Stimulated activated CD4-positive, alpha-beta T cell treated with anti-CD3 and anti-CD28 coated beads, TNF-alpha, amount 100 ng/mL, for 24 hours (primary cell): ENCODE results near the gene TMEM190.
"Not testable (repeated sequence)": the region's sequence is repeated elsewhere in the genome, so short reads cannot be mapped to it uniquely, and the experiment has no call there.

Experiments
- DNase-seq, 3 experiments: peaks; one replicate each; pipeline ENCODE4 v3.0.0-alpha.2; 2020; ENCODE audit warnings: low read depth in 3 of 3

Gene TMEM190

DNA sequence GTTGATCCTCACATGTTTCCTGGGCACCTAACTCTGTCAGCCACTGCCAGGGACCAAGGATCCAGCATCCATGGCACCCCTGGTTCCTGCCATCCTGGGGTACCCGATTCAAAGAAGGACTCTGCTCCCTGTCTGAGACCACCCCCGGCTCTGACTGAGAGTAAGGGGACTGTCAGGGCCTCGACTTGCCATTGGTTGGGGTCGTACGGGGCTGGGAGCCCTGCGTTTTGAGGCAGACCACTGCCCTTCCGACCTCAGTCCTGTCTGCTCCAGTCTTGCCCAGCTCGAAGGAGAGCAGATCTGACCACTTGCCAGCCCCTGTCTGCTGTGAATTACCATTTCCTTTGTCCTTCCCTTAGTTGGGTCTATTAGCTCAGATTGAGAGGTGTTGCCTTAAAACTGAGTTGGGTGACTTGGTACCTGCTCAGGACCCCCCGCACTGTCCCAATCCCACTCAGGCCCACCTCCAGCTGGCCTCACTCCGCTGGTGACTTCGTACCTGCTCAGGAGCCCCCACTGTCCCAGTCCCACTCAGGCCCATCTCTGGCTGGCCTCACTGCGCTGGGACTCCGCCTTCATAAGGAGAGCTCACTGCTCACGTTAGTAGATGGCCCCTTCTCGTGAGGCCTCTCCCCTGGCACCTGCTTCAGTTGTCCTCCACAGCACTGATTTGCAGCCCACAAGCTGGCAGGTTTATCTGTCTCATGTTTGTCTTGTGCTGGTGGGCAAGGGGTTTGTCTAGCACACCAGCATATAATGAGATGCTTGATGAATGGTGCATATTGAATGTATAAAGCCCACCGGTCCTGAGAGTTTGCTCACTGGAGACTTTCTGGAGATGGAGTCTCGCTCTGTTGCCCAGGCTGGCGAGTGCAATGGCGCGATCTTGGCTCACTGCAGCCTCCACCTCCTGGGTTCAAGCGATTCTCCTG lies 13.0 kb downstream of the TMEM190 start:
- DNase-seq: no peak

DNA sequence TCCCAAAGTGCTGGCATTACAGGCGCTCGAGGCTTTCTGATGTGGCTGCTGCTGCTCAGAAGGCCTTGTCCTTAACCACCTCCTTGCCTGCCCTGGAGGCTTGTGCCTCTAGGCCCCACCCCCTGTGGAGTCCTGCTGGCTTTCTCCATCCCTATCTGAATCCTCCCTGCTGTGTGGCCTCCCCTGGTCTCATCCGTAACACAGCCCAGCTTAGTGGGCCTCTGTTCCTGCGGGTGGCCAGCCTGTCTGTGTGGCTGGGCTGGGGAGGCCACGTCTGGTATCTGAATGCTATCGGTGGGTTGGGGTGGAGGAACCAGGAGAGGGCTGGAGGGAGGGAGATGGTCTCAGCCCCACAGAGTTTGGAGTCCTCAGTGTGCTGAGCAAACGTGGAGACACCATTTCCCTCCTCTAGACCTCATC lies 13.8 kb downstream of the TMEM190 start:
- no peak for DNase-seq

DNA sequence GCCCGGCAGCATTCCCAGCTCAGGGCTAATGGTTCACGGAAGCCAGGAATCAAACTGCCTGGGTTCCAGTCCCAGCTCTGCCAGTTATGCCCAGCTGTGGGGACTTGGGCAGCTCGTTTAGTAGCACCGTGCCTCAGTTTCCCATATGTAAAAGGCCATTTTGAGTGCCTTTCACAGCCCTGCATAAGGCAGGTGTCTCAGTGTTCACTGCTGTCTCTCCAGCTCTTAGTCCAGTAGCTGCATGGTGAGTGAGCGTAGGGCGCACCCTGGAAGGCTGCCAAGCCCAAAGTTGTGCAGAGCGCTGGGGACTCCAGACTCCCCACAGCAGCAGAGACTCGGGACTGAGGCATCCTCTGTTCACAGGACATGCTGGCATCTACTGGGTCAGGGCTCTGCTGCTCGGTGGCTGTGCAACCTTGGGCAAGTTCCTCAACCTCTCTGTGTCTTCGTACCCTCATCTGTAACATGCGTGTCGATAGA lies 14.6 kb downstream of the TMEM190 start:
- DNase-seq: no peak

DNA sequence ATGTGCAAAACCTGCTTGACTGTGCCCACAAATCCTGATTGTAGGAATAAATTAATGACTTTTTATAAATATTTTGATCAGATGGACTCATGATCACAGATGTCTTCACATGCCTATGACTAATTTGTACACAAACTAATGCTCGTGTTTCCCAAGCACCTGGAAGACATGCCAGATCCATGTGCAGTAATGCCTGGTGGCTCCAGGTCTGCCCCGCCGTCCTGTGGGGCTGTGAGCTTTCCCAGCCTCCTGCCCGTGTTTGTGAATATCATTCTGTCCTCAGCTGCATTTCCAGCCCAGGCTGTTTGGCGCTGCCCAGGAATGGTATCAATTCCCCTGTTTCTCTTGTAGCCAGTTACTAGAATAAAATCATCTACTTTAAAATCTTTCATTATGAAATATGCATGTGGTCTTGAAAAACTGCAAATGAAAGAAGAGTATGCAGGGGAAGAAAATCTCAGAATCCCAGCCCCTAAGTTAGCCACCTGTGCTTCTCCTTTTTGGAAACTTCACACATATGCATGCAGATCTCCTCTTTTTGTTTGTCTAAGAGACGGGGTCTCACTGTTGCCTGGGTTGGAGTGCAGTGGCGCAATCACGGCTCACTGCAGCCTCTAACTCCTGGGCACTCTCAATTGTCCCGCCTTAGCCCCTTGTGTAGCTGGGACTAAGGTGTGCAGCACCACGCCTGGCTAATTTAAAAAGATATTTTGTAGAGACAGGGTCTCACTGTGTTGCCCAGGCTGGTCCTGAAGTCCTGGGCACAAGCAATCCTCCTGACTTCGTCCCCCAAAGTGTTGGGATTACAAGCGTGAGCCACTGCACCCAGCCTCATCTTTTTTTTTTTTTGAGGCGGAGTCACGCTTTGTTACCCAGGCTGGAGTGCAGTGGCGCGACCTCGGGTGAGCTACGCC lies 15.3 kb downstream of the TMEM190 start:
- DNase-seq: no peak

DNA sequence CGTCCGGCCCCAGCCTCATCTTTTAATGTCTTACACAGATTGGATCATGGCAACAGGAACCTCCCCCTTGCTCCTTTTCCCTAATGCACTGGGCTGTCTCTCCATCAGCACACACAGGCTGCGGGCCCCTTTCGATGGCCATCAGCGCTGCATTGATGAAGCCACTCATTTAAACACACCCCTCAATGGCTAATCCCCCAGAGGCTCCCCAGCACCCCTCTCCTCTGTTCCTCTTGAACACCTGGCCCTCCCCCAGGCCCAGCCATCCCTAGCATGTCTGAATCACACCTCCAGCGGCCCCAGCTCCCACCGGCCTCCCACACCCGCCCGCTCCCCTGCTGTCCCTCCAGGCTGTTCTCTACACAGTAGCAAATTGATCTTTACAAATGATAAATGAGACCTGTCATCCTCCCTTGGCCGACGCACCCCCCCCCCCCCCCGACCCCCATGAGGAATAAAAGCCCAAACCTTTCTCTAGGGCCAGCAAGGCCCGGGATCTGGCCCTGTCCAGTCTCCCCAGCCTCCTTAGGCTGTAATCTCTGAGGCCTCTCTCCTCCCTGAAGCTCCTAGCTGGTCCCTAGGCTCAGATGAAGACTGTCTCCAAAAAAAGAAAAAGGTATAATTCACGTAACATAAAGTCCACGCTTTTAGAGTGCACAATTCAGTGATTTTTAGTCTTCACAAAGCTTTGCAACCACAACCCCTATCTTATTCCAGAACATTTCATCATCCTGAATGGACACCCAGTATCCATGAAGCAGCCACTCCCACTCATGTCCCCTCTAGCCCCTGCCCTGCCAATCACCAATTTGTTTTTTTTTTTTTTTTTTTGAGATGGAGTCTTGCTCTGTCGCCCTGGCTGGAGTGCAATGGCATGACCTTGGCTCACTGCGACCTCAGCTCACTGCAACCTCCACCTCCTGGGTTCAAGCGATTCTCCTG lies 16.5 kb downstream of the TMEM190 start:
- no peak for DNase-seq

DNA sequence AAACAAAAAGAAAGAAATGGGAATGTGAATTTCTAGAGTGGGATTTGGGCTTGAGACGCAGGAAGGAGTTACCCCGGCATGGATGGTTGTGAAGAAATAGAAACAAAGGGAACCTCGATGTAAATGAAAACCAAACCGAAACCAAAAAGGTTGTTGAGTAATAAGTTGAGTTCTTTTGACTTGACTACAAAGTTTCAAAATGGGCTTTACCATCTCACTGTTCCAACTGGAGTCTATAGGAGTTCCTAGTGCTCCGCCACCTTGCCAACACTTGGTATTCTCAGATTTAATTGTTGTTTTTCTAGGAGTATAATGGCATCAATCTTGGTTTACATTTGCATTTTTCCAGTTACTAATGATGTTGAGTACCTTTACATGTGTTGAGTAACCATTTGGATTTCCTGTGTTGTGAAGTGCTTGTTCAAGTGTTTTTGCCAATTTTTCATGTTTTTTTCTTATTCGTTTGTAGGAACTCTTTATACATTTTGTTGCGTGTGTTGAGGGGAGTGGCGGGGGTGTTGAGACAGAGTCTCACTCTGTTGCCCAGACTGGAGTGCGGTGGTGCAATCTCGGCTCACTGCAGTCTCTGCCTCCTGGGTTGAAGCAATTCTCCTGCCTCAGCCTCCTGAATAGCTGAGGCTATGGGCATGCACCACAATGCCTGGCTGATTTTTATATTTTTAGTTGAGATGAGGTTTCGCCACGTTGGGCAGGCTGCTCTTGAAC lies 21.7 kb downstream of the TMEM190 start:
- DNase-seq: no peak

DNA sequence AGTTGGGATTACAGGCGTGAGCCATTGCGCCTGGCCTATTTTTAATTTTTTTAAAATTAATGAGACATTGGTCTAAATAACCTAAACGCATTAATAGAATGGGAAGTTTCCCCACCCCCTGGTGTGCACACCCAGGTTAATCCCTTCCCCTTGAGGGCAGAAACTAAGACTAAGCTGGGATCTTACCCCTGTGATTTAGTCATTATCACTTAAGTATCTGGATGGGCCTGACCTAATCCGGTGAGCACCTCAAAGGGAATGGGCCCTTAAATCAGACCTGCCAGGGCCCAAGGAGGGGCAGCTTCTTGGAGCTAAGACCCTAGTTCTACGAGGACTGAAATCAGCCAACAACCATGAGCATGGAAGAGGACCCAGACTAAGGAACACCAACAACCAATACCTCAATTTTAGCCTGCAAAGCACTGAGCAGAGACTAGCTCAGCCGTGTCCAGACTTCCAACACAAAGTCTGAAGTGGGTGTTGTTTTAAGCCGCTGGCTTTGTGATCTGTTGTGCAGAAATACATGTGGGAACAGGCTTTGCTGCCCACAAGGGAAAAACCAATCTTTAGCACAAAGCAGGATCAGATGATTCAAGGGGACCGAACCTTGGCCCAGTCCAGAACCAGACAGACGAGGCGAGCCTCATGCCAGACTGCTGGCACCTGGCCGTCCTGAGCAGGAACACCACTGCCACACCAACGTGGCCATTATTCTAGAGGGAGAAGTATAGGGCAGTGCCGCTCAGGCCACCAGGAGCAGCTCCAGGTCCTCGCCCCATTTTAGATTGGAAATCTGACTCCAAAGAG lies 23.9 kb downstream of the TMEM190 start:
- no peak for DNase-seq

DNA sequence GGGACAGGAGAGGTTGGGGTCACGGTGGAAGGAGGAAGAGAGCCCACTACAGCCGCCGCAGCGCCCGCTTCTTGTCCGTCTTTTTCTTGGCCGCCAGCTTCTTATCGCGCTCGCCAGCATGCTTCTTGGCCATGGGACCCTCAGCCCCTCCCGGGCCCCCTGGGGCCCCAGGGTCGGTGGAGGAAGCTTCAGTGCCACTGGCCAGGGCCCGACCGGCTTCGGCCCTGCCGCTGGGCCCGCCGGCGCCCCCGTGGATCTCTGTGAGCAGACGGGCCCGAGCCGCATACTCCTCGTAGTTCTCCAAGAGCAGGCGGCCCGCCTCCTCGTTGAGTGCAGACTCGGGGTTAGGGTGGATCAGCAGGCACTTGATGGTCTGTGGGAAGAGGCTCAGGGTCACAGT lies 24.8 kb downstream of the TMEM190 start:
- DNase-seq: not testable (repeated sequence)

DNA sequence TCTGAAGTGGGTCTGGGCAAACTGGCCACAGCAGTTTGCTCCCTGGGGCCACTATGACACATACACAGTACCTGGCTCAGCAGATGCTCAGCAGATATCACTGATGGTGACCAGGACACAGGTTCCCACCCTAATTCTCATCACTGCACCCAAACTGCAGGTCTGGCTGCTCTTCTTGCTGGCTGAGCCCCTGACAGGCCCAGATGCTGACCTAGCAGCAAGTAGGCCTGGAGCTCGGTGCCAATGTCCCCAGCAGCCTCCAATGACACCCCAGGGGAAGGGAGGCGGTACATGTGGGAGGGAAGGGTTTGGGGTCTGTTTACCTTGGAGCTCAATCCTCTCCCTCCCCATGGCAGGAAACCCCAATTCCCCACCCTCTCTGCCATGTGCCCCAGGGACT lies 25.9 kb downstream of the TMEM190 start:
- no peak for DNase-seq

DNA sequence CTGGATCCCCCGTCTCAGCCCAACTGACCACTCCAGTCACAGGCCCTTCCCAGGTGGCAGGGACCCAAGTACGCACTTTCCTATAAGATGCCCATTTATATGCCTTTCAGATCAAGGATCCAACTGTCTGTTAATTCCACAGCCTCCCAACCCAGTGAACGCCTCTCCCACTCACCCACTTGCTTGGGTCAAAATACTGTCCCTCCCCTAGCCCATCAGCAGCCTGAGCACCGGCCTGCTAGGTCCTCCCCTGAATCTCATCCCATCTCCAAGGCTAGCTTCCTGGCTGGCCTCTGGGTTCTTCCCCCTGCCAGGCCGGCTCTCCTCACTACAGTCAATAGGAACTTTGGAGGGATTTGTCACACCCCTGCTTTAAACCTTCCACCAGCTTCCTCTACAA lies 29.0 kb downstream of the TMEM190 start:
- DNase-seq: no peak

DNA sequence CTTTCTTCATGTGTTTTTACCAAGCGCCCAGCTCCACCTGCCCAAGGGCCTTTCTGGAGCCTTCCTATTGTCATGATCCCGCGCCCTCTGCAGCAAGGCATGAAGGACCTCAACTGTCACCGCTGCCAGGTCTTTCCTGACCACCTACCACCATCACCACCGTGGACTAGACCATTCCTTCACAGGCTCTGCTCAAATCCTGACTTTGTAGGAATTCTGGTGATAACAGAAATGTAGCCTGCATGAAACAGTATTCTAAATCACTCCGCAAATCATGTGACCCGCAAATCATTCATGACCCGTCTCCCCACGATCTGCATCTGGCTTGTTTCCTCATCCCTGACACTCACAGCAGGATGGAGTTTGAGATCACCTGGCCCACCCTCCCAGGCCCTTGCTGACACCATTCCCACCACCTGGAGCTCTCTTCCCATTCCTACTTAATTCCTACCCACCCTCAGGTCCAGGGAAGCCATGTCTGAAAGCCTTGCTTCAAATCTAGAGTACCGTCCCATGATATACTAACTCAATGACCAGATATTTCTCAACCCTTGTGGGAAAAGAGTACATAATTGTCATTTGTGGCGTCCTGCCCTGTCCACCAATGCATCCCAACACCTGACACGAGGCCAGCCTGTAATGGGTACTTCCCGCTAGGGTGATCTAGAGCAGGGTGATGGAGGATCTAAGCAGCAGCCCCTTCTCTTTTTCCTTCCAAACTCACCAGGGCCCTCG lies 29.6 kb downstream of the TMEM190 start:
- DNase-seq: no peak

DNA sequence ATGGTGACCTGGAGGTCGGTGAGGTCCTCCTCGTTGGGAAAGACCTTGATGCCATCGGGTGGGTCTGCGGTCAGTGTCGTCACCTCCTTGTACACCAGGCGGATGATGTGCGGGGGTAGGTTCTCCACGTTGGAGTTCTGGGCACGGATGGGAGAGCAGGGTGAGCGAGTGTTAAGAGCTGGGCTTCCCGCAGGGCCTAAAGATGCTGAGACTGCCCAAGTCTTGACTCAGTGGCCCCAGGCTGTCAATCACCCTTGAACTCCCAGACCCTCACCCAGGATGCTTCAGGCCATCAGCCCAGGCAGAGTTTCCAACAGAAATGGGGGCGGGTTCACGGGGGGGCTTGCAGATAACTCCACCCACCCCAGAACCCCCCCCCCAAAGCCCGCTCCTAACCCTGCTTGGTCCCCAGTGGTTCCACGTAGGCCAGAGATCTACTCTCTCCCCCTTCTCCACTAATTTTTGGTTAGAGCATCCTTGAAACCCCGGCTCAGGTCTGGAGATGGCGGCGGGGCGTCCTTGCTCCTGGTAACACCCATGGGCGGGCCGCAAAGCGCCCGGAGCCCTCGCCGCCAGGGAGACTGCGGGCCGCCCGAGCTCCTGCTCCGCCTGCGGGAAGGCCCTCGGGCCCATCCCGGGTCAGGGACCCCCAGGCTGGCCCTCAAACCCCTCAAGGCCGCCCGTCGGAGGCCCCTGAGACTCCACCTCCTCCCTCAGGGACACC lies 30.4 kb downstream of the TMEM190 start:
- no peak for DNase-seq

DNA sequence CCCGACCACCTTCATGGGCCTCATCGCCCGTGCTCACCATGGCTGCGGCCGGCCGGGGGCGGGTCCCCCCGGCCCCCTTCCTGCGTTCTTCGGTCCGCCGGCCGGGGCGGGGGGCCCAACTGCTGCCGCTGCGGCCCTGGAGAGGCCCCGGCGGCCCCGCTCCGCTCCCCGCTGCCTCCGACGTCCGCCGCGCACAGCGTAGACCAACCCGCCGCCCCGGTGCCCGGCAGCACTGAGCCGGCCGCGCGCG lies 30.8 kb downstream of the TMEM190 start, which contains the start of gene UBE2S:
Gene UBE2S (minus strand): TSS at position 239 of the 250 bp plus-strand sequence. CDS start 199 bp downstream, at position 40.
- DNase-seq: not testable (repeated sequence)

DNA sequence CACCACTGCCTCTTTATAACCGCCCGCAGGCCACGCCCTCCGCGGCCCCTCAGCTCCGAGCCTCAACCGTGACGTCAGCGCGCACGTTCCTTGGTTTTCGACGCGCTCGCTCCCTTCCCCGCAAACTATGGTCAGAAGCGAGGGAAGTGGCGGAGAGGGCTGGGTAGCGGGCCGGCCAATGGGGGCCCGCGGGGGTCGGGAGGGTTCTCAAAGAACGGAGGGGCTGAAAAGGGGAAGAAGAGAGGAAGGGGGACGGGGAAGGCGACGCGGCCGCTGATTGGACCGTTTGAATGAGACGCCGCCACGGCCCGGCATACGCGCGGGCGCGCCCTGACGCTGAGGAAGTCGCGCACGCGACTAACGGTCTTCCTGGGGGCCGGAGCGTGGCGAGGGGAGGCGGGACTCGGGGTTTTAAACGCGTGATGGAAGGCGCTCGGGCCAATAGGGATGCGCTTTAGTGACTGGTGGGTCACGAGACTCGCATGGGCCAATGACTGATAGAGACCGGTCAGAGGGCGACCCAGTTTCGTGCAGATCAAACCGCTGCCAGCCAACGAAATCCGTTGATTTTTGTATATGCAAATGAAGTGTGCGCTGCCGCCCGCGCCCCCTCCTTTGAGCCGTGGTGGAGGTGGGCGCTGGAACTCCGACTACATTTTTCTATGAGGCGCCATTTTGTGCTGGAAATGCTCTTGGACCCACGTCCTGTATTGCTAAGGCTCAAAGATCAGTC lies 31.3 kb downstream of the TMEM190 start:
- peak; percentile 90 to 96 (median 91) for DNase-seq

DNA sequence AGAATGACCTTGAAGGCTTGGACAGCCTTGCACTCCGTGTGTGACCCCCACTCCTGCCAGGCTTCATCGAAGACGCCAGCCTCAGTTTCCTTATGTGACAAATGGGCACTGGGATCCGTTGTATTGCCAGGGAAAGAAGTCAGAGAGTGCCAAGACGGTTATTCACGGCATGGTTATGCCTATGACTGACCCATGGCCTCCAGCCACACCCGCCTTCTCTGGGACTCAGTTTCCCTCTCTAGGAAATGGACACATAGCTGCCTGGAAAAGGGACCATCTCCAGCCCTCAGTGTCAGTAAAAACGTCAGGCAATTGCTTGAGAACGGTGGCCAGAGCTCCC lies 31.9 kb downstream of the TMEM190 start:
- DNase-seq: no peak

DNA sequence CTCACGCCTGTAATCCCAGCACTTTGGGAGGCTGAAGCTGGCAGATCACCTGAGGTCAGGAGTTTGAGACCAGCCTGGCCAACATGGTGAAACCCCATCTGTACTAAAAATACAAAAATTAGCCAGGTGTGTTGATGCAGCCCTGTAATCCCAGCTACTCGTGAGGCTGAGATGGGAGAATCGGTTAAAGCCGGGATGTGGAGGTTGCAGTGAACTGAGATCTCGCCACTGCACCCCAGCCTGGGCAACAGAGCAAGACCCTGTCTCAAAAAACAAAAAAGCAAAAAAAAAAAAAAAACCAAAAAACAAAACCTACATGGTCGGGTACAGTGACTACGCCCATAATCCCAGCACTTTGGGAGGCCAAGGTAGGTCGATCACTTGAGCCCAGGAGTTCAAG lies 32.6 kb downstream of the TMEM190 start:
- not testable (repeated sequence) for DNase-seq

DNA sequence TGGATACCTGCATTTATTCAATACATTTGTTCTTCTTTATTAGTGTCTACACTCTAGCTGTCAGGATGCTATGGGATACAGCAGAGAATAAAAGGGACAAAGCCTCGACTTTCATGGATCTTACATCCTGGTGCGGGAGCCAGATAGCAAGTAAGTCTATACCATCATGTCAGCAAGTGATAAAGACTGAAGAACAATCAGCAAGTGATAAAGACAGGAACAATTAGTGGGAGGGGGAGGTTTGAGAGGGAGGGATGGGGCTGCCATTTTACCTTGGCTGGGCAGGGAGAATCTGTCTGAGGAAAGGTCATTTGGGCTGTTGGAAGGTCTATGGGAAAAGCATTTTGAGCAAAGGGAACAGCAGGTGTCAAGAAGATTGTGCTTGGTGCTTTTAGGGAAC lies 33.5 kb downstream of the TMEM190 start:
- DNase-seq: no peak

DNA sequence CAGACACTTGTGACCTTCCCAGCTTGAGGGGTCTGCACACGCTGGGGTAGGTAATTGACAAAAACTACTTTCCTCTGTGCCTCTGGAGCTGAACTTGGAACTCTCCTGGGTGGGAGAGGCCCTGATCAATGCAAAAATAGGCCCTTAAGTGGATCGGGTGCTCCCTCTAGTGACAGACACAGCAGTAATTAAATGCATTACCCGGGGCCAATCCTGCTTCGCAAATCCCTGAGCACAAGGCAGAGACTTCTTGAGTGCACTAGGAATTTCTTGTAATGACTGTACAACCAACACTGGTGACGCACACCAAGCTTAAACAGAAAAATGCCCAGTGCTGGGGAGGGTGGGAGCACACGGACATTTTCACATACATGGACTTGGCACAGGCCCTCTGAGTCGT lies 41.6 kb downstream of the TMEM190 start:
- peak in 1 of 3 experiments; percentile 22 for DNase-seq
